Stimulated activated CD4-positive, alpha-beta T cell treated with anti-CD3 and anti-CD28 coated beads, Interleukin-4, amount 100 ng/mL, for 24 hours (primary cell): Measurements from ENCODE around the gene ZNF536.

Source experiments
- DNase-seq: peaks from one replicate; pipeline ENCODE4 v3.0.0-alpha.2; 2020

The ZNF536 gene

GRCh38 chr19:30366282-30366681 lies 5.9 kb upstream of the ZNF536 start:
- no peak for DNase-seq

- no peak for DNase-seq
Measured at GRCh38 chr19:30367006-30367405, 5.2 kb upstream of the ZNF536 start.

GRCh38 chr19:30367421-30367820 lies 4.8 kb upstream of the ZNF536 start:
- DNase-seq = no peak

- no peak for DNase-seq
Measured at GRCh38 chr19:30369833-30370232, 2.4 kb upstream of the ZNF536 start.

GRCh38 chr19:30371161-30371836 lies 885 bp upstream of the ZNF536 start:
- DNase-seq = no peak

- DNase-seq = no peak
Measured at GRCh38 chr19:30373593-30373992, 1.4 kb downstream of the ZNF536 start.

GRCh38 chr19:30374539-30374864 lies 2.3 kb downstream of the ZNF536 start:
- DNase-seq = no peak

GRCh38 chr19:30374865-30375552 lies 2.8 kb downstream of the ZNF536 start:
- no peak for DNase-seq

GRCh38 chr19:30375553-30376031 lies 3.4 kb downstream of the ZNF536 start:
- no peak for DNase-seq

GRCh38 chr19:30376272-30376671 lies 4.1 kb downstream of the ZNF536 start:
- DNase-seq = no peak

- no peak for DNase-seq
Measured at GRCh38 chr19:30376826-30377425, 4.7 kb downstream of the ZNF536 start.

GRCh38 chr19:30378701-30379100 lies 6.5 kb downstream of the ZNF536 start:
- DNase-seq = no peak

GRCh38 chr19:30379841-30380610 lies 7.8 kb downstream of the ZNF536 start:
- no peak for DNase-seq

- no peak for DNase-seq
Measured at GRCh38 chr19:30381366-30381765, 9.2 kb downstream of the ZNF536 start.

GRCh38 chr19:30385174-30385573 lies 13.0 kb downstream of the ZNF536 start:
- no peak for DNase-seq

- no peak for DNase-seq
Measured at GRCh38 chr19:30385666-30386065, 13.5 kb downstream of the ZNF536 start.

GRCh38 chr19:30386551-30387143 lies 14.5 kb downstream of the ZNF536 start:
- no peak for DNase-seq

- DNase-seq = no peak
Measured at GRCh38 chr19:30387311-30388115, 15.3 kb downstream of the ZNF536 start.

GRCh38 chr19:30388327-30388726 lies 16.1 kb downstream of the ZNF536 start:
- DNase-seq = no peak

- DNase-seq = no peak
Measured at GRCh38 chr19:30388819-30389218, 16.6 kb downstream of the ZNF536 start.

- no peak for DNase-seq
Measured at GRCh38 chr19:30390356-30390988, 18.3 kb downstream of the ZNF536 start.

GRCh38 chr19:30391052-30391451 lies 18.9 kb downstream of the ZNF536 start:
- DNase-seq = no peak
